Heart left ventricle (tissue), 13 donors: ENCODE measurements around the gene C12orf76.

Experiments used
- POLR2A ChIP-seq, 2 donors: fragments of 450-650 bp; IDR thresholded peaks; one replicate each; pipeline ENCODE4 v1.6.1; 2017; ENCODE audit warnings: antibody characterized with exemption in 2 of 2, mild to moderate bottlenecking in 2 of 2, moderate library complexity in 2 of 2
- TF ChIP-seq, protein P1 (sequence below), 12 donors: fragments of 200-600 bp; sonication (generic) in 4 of 12; IDR thresholded peaks; one replicate each; pipeline versions ENCODE4 v1.5.0 to v1.8.0; 2018 to 2022; ENCODE audit warnings: antibody characterized with exemption in 12 of 12, mild to moderate bottlenecking in 5 of 12
- donor health status: ischemic (EF 13 %, LVEDD 7.1; RV severe dilation, severe dysfunction).
- donor health status: DM: no; HTN: yes; CAD: no.
- donor health status: DM: no; HTN: no; CAD: no.
- donor health status: ischemic (EF 25% LVEDD 6.9; RV normal size, moderate dysfunction).
- donor health status: ischemic (EF 25% LVEDD 5.7; RV mildly dilated, moderate dysfunction).
- donor health status: ischemic (EF 35%, LVEDD 5.7; RV mildly dilated, moderate dysfunction).
- donor health status: nonischemic (EF 11% LVEDD 7.7; RV severe dilation, severe dysfunction).
- donor health status: DM: yes; HTN: yes; CAD: no.
- donor health status: PGD.
- donor health status: ischemic (EF 29% LVEDD 5.4; RV normal size, mild dysfunction).
- donor health status: nonischemic (EF 23%, LVEDD 6.1; RV moderate dilation, normal function).

DNA sequence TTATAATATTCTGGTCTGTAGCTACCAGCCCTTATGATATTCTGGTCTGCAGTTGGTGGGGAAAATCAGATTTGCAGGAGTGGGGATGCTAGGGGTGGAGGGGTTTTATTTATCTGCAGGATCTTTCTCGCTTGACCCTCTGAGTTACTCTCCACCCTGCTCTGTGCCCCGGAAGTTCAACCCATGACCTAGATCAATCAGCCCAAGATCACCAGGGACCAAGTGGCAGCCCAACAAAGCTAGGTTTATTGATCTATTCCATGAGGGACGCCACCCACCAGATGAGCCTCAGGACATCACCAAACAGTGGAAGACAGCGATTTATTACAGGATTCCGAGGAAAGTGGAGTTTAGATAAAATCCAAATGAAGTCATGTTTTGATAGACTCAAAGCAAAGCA lies 25.8 kb upstream of the C12orf76 start:
- TF ChIP-seq, protein P1, sequence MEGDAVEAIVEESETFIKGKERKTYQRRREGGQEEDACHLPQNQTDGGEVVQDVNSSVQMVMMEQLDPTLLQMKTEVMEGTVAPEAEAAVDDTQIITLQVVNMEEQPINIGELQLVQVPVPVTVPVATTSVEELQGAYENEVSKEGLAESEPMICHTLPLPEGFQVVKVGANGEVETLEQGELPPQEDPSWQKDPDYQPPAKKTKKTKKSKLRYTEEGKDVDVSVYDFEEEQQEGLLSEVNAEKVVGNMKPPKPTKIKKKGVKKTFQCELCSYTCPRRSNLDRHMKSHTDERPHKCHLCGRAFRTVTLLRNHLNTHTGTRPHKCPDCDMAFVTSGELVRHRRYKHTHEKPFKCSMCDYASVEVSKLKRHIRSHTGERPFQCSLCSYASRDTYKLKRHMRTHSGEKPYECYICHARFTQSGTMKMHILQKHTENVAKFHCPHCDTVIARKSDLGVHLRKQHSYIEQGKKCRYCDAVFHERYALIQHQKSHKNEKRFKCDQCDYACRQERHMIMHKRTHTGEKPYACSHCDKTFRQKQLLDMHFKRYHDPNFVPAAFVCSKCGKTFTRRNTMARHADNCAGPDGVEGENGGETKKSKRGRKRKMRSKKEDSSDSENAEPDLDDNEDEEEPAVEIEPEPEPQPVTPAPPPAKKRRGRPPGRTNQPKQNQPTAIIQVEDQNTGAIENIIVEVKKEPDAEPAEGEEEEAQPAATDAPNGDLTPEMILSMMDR (IDR thresholded peaks at IDR 0.05): no peak
- TF ChIP-seq POLR2A (IDR thresholded peaks at IDR 0.05): no peak
